Measurements from ENCODE around the gene F10.
"Not testable (repeated sequence)": the region's sequence is repeated elsewhere in the genome, so short reads cannot be mapped to it uniquely, and the experiment has no call there.

The F10 gene

GRCh38 chr13:113102727-113103126 lies 19.9 kb upstream of the F10 start:
- no peak for DNase-seq

GRCh38 chr13:113103646-113104045 lies 19.0 kb upstream of the F10 start:
- DNase-seq: no peak

- no peak for DNase-seq
These were observed 17.3 kb upstream of the F10 start, which contains the start of gene F7 for GRCh38 chr13:113105032-113105920. Gene F7 (plus strand): TSS chr13:113105791. CDS start chr13:113105842, 51 bp downstream.

- DNase-seq: no peak
These were observed 16.6 kb upstream of the F10 start for GRCh38 chr13:113105921-113106452.

- no peak for DNase-seq
These were observed 15.8 kb upstream of the F10 start for GRCh38 chr13:113106711-113107351.

- DNase-seq: not testable (repeated sequence)
These were observed 14.1 kb upstream of the F10 start for GRCh38 chr13:113108521-113108920.

- DNase-seq: no peak
These were observed 13.2 kb upstream of the F10 start for GRCh38 chr13:113109151-113110047.

- no peak for DNase-seq
These were observed 12.3 kb upstream of the F10 start for GRCh38 chr13:113110048-113110851.

- no peak for DNase-seq
These were observed 11.7 kb upstream of the F10 start for GRCh38 chr13:113110852-113111315.

- not testable (repeated sequence) for DNase-seq
These were observed 10.8 kb upstream of the F10 start for GRCh38 chr13:113111821-113112220.

GRCh38 chr13:113112475-113112874 lies 10.1 kb upstream of the F10 start:
- DNase-seq: not testable (repeated sequence)

- DNase-seq: no peak
These were observed 9.4 kb upstream of the F10 start for GRCh38 chr13:113112893-113113845.

GRCh38 chr13:113113846-113114271 lies 8.7 kb upstream of the F10 start:
- DNase-seq: no peak

GRCh38 chr13:113114511-113115362 lies 7.9 kb upstream of the F10 start:
- no peak for DNase-seq

GRCh38 chr13:113115363-113116205 lies 7.0 kb upstream of the F10 start:
- no peak for DNase-seq

- DNase-seq: no peak
These were observed 6.3 kb upstream of the F10 start for GRCh38 chr13:113116206-113116800.

GRCh38 chr13:113116871-113117271 lies 5.7 kb upstream of the F10 start:
- DNase-seq: no peak

- DNase-seq: no peak
These were observed 5.2 kb upstream of the F10 start for GRCh38 chr13:113117335-113117872.
